Astrocyte of the cerebellum (primary cell): ENCODE results near the gene WASF2.

Experiments used
- DNase-seq: peaks from one replicate; pipeline ENCODE4 v3.0.0-alpha.2; 2011; ENCODE audit warnings: low read depth
- H3K4me3 ChIP-seq: 2 replicates; pipeline ENCODE4 v1.5.1; 2011; ENCODE audit warnings: mild to moderate bottlenecking, low read depth, low read length, moderate library complexity
- CTCF ChIP-seq: IDR thresholded peaks from 2 replicates; pipeline ENCODE4 v1.5.1; 2012; ENCODE audit warnings: low read length, low read depth, moderate library complexity, mild to moderate bottlenecking; ENCODE audit errors: missing control alignments
- in situ Hi-C: cut with HindIII; loops from 2 replicates; pipeline ENCODE4 v1.10.0; 2017; ENCODE audit warnings: low sequenced_read_pairs

The WASF2 gene

DNA sequence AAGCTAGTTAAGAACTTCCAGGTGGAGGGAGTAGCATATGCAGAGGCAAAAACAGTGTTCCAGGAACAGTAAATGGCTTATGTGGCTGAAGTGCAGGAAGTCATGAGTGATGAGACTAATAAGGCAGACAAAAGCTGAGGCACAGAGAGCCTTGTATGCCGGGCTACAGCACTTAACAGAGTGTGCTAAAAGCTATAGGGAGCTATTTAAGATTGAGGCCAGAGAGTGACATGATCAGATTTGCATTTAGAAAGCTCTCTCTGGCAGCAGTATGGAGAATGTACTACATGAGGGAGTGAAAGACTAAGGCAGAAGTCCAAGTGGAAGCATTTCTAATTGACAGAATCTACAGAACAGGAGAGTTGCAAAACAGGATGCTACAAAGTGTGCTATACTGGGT lies 38.6 kb downstream of the WASF2 start:
- in situ Hi-C loops = no loop called here
- DNase-seq = no peak
- no peak overlapping the region for H3K4me3 ChIP-seq
- no peak for TF ChIP-seq CTCF

DNA sequence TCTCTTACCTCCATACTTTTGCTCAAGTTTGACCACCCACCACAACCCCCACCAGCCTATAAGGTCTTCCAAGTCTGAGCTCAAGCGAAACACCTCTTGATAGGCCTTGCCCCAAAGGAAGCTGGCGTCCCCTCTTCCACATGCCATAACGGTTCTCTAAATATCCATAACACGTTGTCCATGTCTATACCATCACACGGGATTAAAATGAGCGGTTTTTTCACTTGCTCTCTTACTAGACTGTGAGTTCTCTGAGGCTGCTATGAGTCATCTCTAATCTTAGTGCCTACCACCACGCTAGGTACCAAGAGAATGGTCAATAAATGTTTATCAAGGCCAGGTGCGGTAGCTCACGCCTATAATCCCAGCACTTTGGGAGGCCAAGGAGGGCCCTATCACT lies 41.0 kb downstream of the WASF2 start:
- H3K4me3 ChIP-seq = no peak overlapping the region
- no peak for DNase-seq
- in situ Hi-C loops = no loop called here
- no peak for TF ChIP-seq CTCF

GRCh38 chr1:27447883-27448282 lies 42.1 kb downstream of the WASF2 start:
- DNase-seq = no peak
- in situ Hi-C loops = no loop called here
- no peak for TF ChIP-seq CTCF
- H3K4me3 ChIP-seq = no peak overlapping the region

DNA sequence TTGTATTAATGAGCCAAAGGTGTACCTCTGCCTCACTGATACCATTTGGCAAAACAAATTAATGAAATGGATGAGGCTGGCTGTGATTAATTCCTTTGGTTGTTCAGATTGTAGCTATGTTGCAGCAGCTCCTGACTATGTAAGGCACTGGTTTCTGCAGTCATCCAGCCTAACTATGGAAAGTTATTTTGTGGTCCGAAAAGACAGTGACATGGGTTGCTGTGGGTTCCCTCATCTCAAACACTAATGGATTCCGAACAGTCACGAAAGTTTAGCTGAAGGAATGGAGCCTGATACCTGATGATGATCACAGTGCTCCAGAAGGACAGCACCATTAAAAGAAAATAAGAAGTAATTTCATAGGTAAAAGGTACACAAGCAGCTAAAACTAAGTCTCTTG lies 42.6 kb downstream of the WASF2 start:
- no peak overlapping the region for H3K4me3 ChIP-seq
- no peak for TF ChIP-seq CTCF
- no peak for DNase-seq
- in situ Hi-C loops = no loop called here

DNA sequence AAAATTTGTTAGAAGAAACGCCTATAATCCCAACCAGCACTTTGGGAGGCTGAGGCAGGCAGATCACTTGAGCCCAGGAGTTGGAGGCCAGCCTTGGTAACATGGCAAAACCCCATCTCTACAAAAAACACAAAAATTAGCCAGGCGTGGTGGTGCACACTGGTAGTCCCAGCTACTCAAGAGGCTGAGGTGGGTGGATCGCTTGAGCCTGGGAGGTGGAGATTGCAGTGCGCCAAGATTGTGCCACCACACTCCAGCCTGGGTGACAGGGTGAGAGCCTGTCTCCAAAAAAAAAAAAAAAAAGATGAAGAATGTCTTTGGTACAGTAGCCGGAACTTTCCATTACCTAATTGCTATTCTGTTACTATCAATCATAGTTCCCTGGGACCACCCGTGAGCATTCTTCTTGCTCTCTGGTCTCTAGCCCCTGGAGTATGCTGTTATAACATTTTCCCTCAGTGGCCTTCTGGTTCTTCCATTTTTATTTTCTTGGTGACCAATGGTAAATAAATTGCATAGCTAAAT lies 43.4 kb downstream of the WASF2 start:
- in situ Hi-C loops = no loop called here
- no peak for DNase-seq
- H3K4me3 ChIP-seq = no peak overlapping the region
- no peak for TF ChIP-seq CTCF

GRCh38 chr1:27445177-27445936 lies 44.6 kb downstream of the WASF2 start:
- in situ Hi-C loops = no loop called here
- no peak for DNase-seq
- H3K4me3 ChIP-seq = no peak overlapping the region
- no peak for TF ChIP-seq CTCF
